Left ventricle myocardium inferior (tissue), 1 donor: ENCODE measurements around the gene RCN2. TPM values are rescaled to one million over a fixed set of nuclear protein-coding genes. Genes with fewer than 3 reads are reported as not detected.

Source experiments
- DNase-seq: peaks from one replicate; pipeline ENCODE4 v3.0.0-alpha.2; 2020
- H3K27ac ChIP-seq: fragments of 200-600 bp; replicated peaks from 2 replicates; pipeline ENCODE4 v1.8.0; 2021
- H3K27me3 ChIP-seq: fragments of 200-600 bp; 2 replicates; pipeline ENCODE4 v1.8.0; 2021; ENCODE audit warnings: low read depth
- H3K36me3 ChIP-seq: fragments of 200-600 bp; 2 replicates; pipeline ENCODE4 v1.8.0; 2021
- H3K4me1 ChIP-seq: fragments of 200-600 bp; 2 replicates; pipeline ENCODE4 v1.8.0; 2021
- H3K4me3 ChIP-seq: fragments of 200-600 bp; 2 replicates; pipeline ENCODE4 v1.8.0; 2021; ENCODE audit warnings: mild to moderate bottlenecking, moderate library complexity
- H3K9me3 ChIP-seq: fragments of 200-600 bp; replicated peaks from 2 replicates; pipeline ENCODE4 v1.8.0; 2021
- CTCF ChIP-seq: fragments of 200-600 bp; IDR thresholded peaks from 2 replicates; pipeline ENCODE4 v1.8.0; 2021; ENCODE audit warnings: antibody characterized with exemption, mild to moderate bottlenecking, borderline replicate concordance
- intact Hi-C: fragments of 100-400 bp; cut with micrococcal nuclease; formaldehyde crosslinking; loops from one replicate; pipeline ENCODE4 v1.11.0; 2022
- total RNA-seq: library from RNA; stranded (reverse); fragmentation: NEBNext Ultra II Directional; extraction: Animal tissue kit (Norgen Biotek cat#: 25700); gene quantifications from one replicate; pipeline ENCODE4 v1.2.1, GENCODE V29; 2021
- donor health status: DM: no; HTN: yes; CAD: no; lungs with severe emphysema.

Gene RCN2
- total RNA-seq, 1 donor from 2014 or later = 29.8 TPM

DNA sequence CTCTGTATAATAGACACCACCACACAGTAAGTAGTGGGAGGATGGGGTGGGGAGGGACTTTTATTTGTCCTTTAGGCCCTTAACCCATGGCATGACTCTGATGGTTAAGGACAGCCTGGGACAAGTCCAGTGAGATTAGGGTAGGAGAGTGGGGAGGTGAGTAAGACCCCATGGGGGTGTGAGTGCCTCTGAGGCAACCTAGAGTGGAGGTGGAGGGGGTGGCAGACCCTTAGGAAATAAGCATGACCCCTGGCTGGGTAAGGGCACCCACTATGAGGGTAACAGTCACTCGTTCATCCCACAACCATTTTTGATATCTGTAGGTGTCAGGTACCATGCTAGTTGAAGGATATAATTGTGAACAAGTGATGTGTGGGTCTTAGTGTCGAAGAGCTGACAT is 42.4 kb downstream of the RCN2 start:
- no peak overlapping the region for H3K27ac ChIP-seq
- no peak for DNase-seq
- H3K9me3 ChIP-seq = peaks cover 8% of the 10 kb centered on the region
- no peaks in the 10 kb centered on the region for H3K36me3 ChIP-seq
- no peaks in the 10 kb centered on the region for H3K27me3 ChIP-seq
- H3K4me1 ChIP-seq = peaks cover 21% of the 10 kb centered on the region
- no peak for TF ChIP-seq CTCF
- intact Hi-C loops = no loop called here
- H3K4me3 ChIP-seq = no peak overlapping the region

DNA sequence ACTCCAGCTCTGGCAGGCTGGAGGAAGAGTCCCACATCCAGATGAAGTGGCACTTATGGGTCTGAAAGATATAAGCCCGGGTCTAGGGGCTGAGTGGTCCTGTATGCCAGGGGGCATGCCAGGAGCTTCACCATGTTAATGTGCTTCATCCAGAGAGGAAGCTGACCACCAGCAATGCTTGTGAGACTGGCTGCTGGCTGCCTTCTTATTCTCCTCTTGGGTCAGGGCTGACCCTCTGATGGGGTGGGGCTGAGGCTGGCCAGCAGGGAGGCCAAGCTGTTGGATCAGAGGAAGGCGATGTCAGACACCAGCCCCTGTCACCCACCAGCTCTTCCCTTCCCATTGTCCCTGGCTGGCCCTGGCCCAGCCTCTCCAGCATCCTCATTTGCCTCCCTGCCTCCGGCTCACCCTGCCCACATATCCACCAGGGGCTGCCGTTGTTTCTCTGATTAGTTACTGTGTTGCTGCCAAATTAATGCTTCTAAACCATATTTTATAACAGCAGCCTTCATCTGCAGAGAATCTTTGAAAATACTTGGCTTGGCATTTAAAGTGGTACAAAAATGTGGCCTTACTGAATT is 43.0 kb downstream of the RCN2 start:
- intact Hi-C loops = no loop called here
- no peaks in the 10 kb centered on the region for H3K27me3 ChIP-seq
- peaks cover 8% of the 10 kb centered on the region for H3K9me3 ChIP-seq
- DNase-seq = no peak
- no peak overlapping the region for H3K27ac ChIP-seq
- peaks cover 21% of the 10 kb centered on the region for H3K4me1 ChIP-seq
- TF ChIP-seq CTCF = no peak
- no peak overlapping the region for H3K4me3 ChIP-seq
- no peaks in the 10 kb centered on the region for H3K36me3 ChIP-seq

DNA sequence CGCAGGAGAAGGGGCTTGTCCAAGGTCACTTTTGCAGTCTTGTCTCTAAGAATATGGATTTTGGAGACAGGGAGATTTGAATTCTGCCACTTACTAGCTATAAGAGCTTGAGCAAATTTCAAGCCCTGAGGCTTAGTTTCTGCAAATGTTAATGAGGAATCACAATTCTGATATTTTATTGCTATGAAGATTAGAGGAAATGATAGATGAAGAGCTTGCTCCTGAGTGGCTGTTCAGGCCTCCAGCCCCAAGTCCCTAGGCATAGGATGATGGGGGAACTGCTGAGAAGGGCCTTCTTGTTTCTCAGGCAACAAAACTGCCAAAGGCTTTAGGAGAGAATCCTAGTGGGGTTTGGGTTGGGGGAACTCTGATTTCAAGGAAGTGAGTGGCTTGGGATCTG is 44.6 kb downstream of the RCN2 start:
- H3K27me3 ChIP-seq = no peaks in the 10 kb centered on the region
- peaks cover 8% of the 10 kb centered on the region for H3K9me3 ChIP-seq
- H3K36me3 ChIP-seq = no peaks in the 10 kb centered on the region
- DNase-seq = no peak
- TF ChIP-seq CTCF = no peak
- intact Hi-C loops = no loop called here
- H3K27ac ChIP-seq = no peak overlapping the region
- H3K4me3 ChIP-seq = no peak overlapping the region
- H3K4me1 ChIP-seq = peaks cover 21% of the 10 kb centered on the region

GRCh38 chr15:76976572-76977270 is 45.2 kb downstream of the RCN2 start:
- Histone ChIP-seq H3K4me3 (no peak overlapping the region), H3K27me3 (no peaks in the 10 kb centered on the region), H3K9me3 (peaks cover 8% of the 10 kb centered on the region), H3K4me1 (peaks cover 21% of the 10 kb centered on the region), H3K27ac (no peak overlapping the region), H3K36me3 (no peaks in the 10 kb centered on the region)
- no peak for TF ChIP-seq CTCF
- no peak for DNase-seq
- intact Hi-C loops = no loop called here

- H3K4me1 ChIP-seq = peaks cover 1% of the 10 kb centered on the region
- intact Hi-C loops = no loop called here
- no peak for TF ChIP-seq CTCF
- H3K27ac ChIP-seq = no peak overlapping the region
- no peak for DNase-seq
- no peaks in the 10 kb centered on the region for H3K27me3 ChIP-seq
- no peaks in the 10 kb centered on the region for H3K36me3 ChIP-seq
- H3K9me3 ChIP-seq = peaks cover 8% of the 10 kb centered on the region
- H3K4me3 ChIP-seq = no peak overlapping the region
Observed at GRCh38 chr15:76978522-76979330, 47.2 kb downstream of the RCN2 start.
